Measurements from ENCODE around the gene NHERF2. TPM values are rescaled to one million over a fixed set of nuclear protein-coding genes. Genes with fewer than 3 reads are reported as not detected.

The NHERF2 gene
- total and polyA plus RNA-seq, 2 experiments from 2014 or later = 12.0 to 16.5 TPM

DNA sequence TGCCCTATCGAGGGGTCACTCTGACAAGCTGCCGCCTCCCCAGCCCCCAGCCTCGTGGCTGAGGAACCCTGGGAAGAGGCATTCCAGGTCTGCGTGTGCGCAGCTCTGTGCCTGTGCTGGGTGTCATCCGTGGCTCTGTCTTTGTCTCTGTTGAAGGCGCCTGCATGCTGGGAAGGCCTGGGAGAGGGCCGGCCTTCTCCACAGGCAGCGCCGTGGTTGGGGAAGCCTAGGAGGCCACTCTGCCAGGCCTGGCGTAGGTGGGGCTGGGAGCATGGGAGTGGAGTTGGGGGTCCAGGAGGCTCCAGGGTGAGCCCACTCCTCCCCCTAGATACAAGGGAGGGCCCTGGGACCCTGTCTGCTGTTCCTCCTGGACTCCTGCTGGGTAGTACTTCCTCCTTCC lies 3.3 kb downstream of the NHERF2 start:
- H3F3A ChIP-seq (replicated peaks; ENCODE audit: low read depth) = no peaks in the 10 kb centered on the region
- H3K9me2 ChIP-seq (ENCODE audit: insufficient read depth) = no peaks in the 10 kb centered on the region
- ATAC-seq (no peak), DNase-seq (ENCODE audit: low spot score) (no peak)
- Mint-ChIP-seq H3K36me3 (ENCODE audit: low read depth) (no peaks in the 10 kb centered on the region), H3K4me1 (0 out of 3 replicates have a peak, but pooled peaks cover 3% of the 10 kb centered on the region), H3K27me3 (ENCODE audit: insufficient read depth, low read depth, poor library complexity) (peaks cover 11% of the 10 kb centered on the region), H3K4me3 (no peak overlapping the region), H3K27ac (no peak overlapping the region), H3K9me3 (no peaks in the 10 kb centered on the region)
- H3K36me3 ChIP-seq (ENCODE audit: insufficient read depth) = no peaks in the 10 kb centered on the region
- no peak overlapping the region for H3K4me2 ChIP-seq
- no peak overlapping the region for H3K4me3 ChIP-seq
- H4K20me1 ChIP-seq (replicated peaks; ENCODE audit: insufficient read depth) = no peaks in the 10 kb centered on the region
- TF ChIP-seq STAT1 (IDR thresholded peaks at IDR 0.05; ENCODE audit: unreplicated experiment) (no peak), ZNF114 (CRISPR knock-in tag; IDR thresholded peaks at IDR 0.05) (no peak), POLR2AphosphoS5 (IDR thresholded peaks at IDR 0.05; ENCODE audit: low read depth) (no peak), ZNF462 (CRISPR knock-in tag; IDR thresholded peaks at IDR 0.05) (no peak), EZH2phosphoT487 (IDR thresholded peaks at IDR 0.05; ENCODE audit: unreplicated experiment) (no peak), REST (IDR thresholded peaks at IDR 0.05; ENCODE audit: unreplicated experiment) (no peak), CTCF (conservative IDR thresholded peaks at IDR 0.05; ENCODE audit: low read depth in 2 of 2) (no peak), NANOG (IDR thresholded peaks at IDR 0.05; ENCODE audit: borderline replicate concordance) (no peak), CREB1 (CRISPR knock-in tag; IDR thresholded peaks at IDR 0.05; ENCODE audit: low read depth) (no peak), JUNB (IDR thresholded peaks at IDR 0.05; ENCODE audit: unreplicated experiment) (no peak), EZH2 (IDR thresholded peaks at IDR 0.05; ENCODE audit: low read depth, unreplicated experiment) (no peak)
- peaks cover 27% of the 10 kb centered on the region for H3K27me3 ChIP-seq (ENCODE audit: insufficient read depth)
- no peaks in the 10 kb centered on the region for H3K79me2 ChIP-seq (replicated peaks; ENCODE audit: insufficient read depth)
- H2AFZ ChIP-seq = no peak overlapping the region
- no peak overlapping the region for H3K27ac ChIP-seq (ENCODE audit: low read depth)
- no peaks in the 10 kb centered on the region for H3K4me1 ChIP-seq (ENCODE audit: insufficient read depth)
